Measurements from ENCODE around the gene VAPA.

- TF ChIP-seq EZH2phosphoT487 (IDR thresholded peaks at IDR 0.05; ENCODE audit: low read depth), result no peak
- no peak for TF ChIP-seq CTCF (IDR thresholded peaks at IDR 0.05; ENCODE audit: low read depth, low read length)
Measured at GRCh38 chr18:9950289-9951016, 36.6 kb downstream of the VAPA start.
